Endothelial cell of umbilical vein (primary cell): ENCODE measurements around the gene LENG9.

Experiments used
- CTCF ChIP-seq, 2 donors: IDR thresholded peaks; 1 replicate in 1 of 2; 2 replicates in 1 of 2; pipeline ENCODE4 v1.5.1; 2011; ENCODE audit warnings: low read length in 2 of 2, mild to moderate bottlenecking in 2 of 2, moderate library complexity in 2 of 2, control low read depth in 1 of 2, inconsistent platforms in 1 of 2, low read depth in 1 of 2; ENCODE audit not compliant: insufficient read depth in 1 of 2; ENCODE audit errors: extremely low read depth in 1 of 2
- EZH2 ChIP-seq: IDR thresholded peaks from 2 replicates; pipeline ENCODE4 v1.6.1; 2012; ENCODE audit warnings: borderline replicate concordance, low read depth, mild to moderate bottlenecking, moderate library complexity, low read length, inconsistent platforms; ENCODE audit not compliant: severe bottlenecking
- FOS ChIP-seq: IDR thresholded peaks from 2 replicates; pipeline ENCODE4 v1.6.1; 2011; ENCODE audit warnings: mild to moderate bottlenecking, low read length, moderate library complexity, borderline replicate concordance; ENCODE audit not compliant: insufficient read depth
- JUN ChIP-seq: IDR thresholded peaks from 2 replicates; pipeline ENCODE4 v1.6.1; 2011; ENCODE audit warnings: borderline replicate concordance, low read depth; ENCODE audit not compliant: insufficient read length, insufficient read depth
- MYC ChIP-seq: IDR thresholded peaks from one replicate; pipeline ENCODE4 v1.6.1; 2011; ENCODE audit warnings: mild to moderate bottlenecking, low read depth, low read length
- POLR2A ChIP-seq: IDR thresholded peaks from 2 replicates; pipeline ENCODE4 v1.6.1; 2012; ENCODE audit warnings: low read depth, mild to moderate bottlenecking, control low read depth, low read length
- POLR2AphosphoS5 ChIP-seq: IDR thresholded peaks from 2 replicates; pipeline ENCODE4 v1.6.1; 2012; ENCODE audit warnings: low read depth, mild to moderate bottlenecking, control low read depth, low read length, moderate library complexity; ENCODE audit not compliant: insufficient read depth

GRCh38 chr19:54418930-54419800 is 44.4 kb downstream of the LENG9 start:
- TF ChIP-seq CTCF (IDR thresholded peaks at IDR 0.05; ENCODE audit: extremely low read depth in 1 of 2, insufficient read depth in 1 of 2, low read depth in 1 of 2, low read length in 2 of 2): no peak
- no peak for TF ChIP-seq POLR2A
- no peak for TF ChIP-seq POLR2AphosphoS5
- no peak for TF ChIP-seq JUN
- no peak for TF ChIP-seq EZH2
- no peak for TF ChIP-seq MYC
- TF ChIP-seq FOS: no peak
